ENCODE measurements around the gene FMN2.

Gene FMN2

DNA sequence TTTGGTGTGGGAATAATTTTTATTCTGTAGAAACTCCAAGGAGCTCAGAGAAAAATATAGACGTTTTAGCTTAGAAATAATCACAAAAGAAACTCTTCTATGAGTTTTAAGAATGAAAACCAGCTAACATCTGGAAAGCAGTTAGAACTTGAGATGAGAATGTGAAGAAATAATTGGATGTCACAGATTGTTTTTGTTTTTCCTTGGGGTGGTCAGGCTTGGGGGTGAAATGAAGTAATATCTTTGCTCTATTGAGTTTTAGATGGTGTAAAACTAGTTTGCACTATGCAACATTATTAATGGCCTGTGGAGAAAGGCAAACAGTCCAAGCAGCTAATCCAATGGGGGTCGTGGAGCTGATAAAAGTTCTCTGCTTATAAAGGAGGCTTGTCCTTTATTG is 101.2 kb downstream of the FMN2 start:
- Histone ChIP-seq H3K27me3 (ENCODE audit: insufficient read depth, poor library complexity, severe bottlenecking) (no peaks in the 10 kb centered on the region), H3K4me3 (replicated peaks; ENCODE audit: insufficient read depth, low read length) (no peak overlapping the region), H3K27ac (replicated peaks) (no peak overlapping the region)
- DNase-seq (ENCODE audit: low read depth in 1 of 2, low spot score in 1 of 2), result no peak
- TF ChIP-seq POLR2AphosphoS5 (IDR thresholded peaks at IDR 0.05; ENCODE audit: low read depth) (no peak), GABPA (IDR thresholded peaks at IDR 0.05; ENCODE audit: low read depth) (no peak), SPI1 (IDR thresholded peaks at IDR 0.05; ENCODE audit: borderline replicate concordance, low read depth) (no peak), REST (IDR thresholded peaks at IDR 0.05; ENCODE audit: insufficient replicate concordance, low read depth) (no peak)
- TF ChIP-seq, protein P1, sequence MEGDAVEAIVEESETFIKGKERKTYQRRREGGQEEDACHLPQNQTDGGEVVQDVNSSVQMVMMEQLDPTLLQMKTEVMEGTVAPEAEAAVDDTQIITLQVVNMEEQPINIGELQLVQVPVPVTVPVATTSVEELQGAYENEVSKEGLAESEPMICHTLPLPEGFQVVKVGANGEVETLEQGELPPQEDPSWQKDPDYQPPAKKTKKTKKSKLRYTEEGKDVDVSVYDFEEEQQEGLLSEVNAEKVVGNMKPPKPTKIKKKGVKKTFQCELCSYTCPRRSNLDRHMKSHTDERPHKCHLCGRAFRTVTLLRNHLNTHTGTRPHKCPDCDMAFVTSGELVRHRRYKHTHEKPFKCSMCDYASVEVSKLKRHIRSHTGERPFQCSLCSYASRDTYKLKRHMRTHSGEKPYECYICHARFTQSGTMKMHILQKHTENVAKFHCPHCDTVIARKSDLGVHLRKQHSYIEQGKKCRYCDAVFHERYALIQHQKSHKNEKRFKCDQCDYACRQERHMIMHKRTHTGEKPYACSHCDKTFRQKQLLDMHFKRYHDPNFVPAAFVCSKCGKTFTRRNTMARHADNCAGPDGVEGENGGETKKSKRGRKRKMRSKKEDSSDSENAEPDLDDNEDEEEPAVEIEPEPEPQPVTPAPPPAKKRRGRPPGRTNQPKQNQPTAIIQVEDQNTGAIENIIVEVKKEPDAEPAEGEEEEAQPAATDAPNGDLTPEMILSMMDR (IDR thresholded peaks at IDR 0.05; ENCODE audit: insufficient read depth, low read length), result no peak

DNA sequence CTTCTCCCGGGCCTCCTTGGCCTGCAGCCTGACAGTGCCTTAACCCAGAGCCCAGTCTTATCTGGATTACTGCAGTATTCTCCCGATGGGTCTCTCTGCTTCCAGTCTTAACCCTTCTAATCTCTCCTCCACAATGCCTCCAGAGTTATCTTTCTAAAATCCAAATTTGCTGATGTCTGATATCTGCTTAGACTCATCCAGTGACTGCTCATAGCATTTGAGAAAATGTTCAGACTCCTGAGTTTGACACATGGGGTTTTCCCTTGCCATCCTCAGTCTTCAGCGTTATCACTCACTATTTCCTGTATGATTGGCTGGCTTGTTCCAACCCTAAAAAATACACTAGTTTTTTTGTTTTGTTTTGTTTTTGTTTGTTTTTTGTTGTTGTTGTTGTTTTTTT is 102.0 kb downstream of the FMN2 start:
- Histone ChIP-seq H3K4me3 (replicated peaks; ENCODE audit: insufficient read depth, low read length) (no peak overlapping the region), H3K27me3 (ENCODE audit: insufficient read depth, poor library complexity, severe bottlenecking) (no peaks in the 10 kb centered on the region), H3K27ac (replicated peaks) (no peak overlapping the region)
- DNase-seq (ENCODE audit: low read depth in 1 of 2, low spot score in 1 of 2), result no peak
- no peak for TF ChIP-seq SPI1 (IDR thresholded peaks at IDR 0.05; ENCODE audit: borderline replicate concordance, low read depth)
- TF ChIP-seq POLR2AphosphoS5 (IDR thresholded peaks at IDR 0.05; ENCODE audit: low read depth), result no peak
- TF ChIP-seq REST (IDR thresholded peaks at IDR 0.05; ENCODE audit: insufficient replicate concordance, low read depth), result no peak
- no peak for TF ChIP-seq GABPA (IDR thresholded peaks at IDR 0.05; ENCODE audit: low read depth)
- TF ChIP-seq, protein P1 (IDR thresholded peaks at IDR 0.05; ENCODE audit: insufficient read depth, low read length), result no peak

- Histone ChIP-seq H3K27me3 (ENCODE audit: insufficient read depth, poor library complexity, severe bottlenecking) (no peaks in the 10 kb centered on the region), H3K4me3 (replicated peaks; ENCODE audit: insufficient read depth, low read length) (no peak overlapping the region), H3K27ac (replicated peaks) (no peak overlapping the region)
- no peak for TF ChIP-seq GABPA (IDR thresholded peaks at IDR 0.05; ENCODE audit: low read depth)
- no peak for TF ChIP-seq REST (IDR thresholded peaks at IDR 0.05; ENCODE audit: insufficient replicate concordance, low read depth)
- TF ChIP-seq POLR2AphosphoS5 (IDR thresholded peaks at IDR 0.05; ENCODE audit: low read depth), result no peak
- TF ChIP-seq, protein P1 (IDR thresholded peaks at IDR 0.05; ENCODE audit: insufficient read depth, low read length), result no peak
- no peak for TF ChIP-seq SPI1 (IDR thresholded peaks at IDR 0.05; ENCODE audit: borderline replicate concordance, low read depth)
- no peak for DNase-seq (ENCODE audit: low read depth in 1 of 2, low spot score in 1 of 2)
Measured at GRCh38 chr1:240194120-240194519, 102.4 kb downstream of the FMN2 start.
